ENCODE data around the gene MAD1L1. TPM values are rescaled to one million over a fixed set of nuclear protein-coding genes. Genes with fewer than 3 reads are reported as not detected.

Gene MAD1L1
- total RNA-seq, 1 donor from 2014 or later = 59.6 TPM

GRCh38 chr7:2257651-2258050 lies 24.9 kb upstream of the MAD1L1 start:
- Histone ChIP-seq H3K4me1 (no peaks in the 10 kb centered on the region), H3K9me3 (no peaks in the 10 kb centered on the region), H3K4me3 (no peak overlapping the region), H3K27ac (no peak overlapping the region), H3K27me3 (no peaks in the 10 kb centered on the region), H3K36me3 (peaks cover 12 to 23% of the 10 kb centered on the region in 2 donors)
- no peak for DNase-seq (ENCODE audit: low spot score in 2 of 2)
- no peak for TF ChIP-seq CTCF (IDR thresholded peaks at IDR 0.05)
- intact Hi-C loops (cut with DNase I) = no loop called here

DNA sequence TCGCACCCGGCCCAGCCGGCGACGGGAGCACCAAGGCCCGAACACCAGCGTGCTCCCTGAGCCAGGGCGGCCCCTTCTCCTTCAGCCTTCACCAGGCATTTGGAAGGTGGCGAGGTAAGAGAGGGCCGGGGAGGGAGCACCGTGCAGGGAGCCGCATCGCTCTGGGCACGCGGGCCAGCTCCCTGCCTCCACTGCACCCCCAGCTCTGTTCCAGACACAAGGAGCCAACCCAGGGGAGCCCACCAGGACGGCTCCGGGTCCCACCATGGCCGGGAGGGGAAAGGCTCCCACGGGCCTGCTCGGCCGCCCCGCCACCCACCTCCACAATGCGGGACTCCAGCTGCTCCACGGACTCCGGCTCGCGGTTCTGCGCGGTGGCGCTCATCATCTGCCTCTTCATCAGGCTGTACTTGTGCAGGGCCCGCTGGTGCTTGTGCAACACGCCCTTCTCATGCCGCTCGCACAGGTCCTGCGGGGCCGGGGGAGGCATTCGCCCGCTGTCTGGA lies 24.4 kb upstream of the MAD1L1 start:
- H3K4me3 ChIP-seq = no peak overlapping the region
- no peak for TF ChIP-seq CTCF (IDR thresholded peaks at IDR 0.05)
- peaks cover 12 to 23% of the 10 kb centered on the region in 2 donors for H3K36me3 ChIP-seq
- intact Hi-C loops (cut with DNase I) = no loop called here
- no peak for DNase-seq (ENCODE audit: low spot score in 2 of 2)
- H3K4me1 ChIP-seq = no peaks in the 10 kb centered on the region
- no peak overlapping the region for H3K27ac ChIP-seq
- no peaks in the 10 kb centered on the region for H3K27me3 ChIP-seq
- no peaks in the 10 kb centered on the region for H3K9me3 ChIP-seq

DNA sequence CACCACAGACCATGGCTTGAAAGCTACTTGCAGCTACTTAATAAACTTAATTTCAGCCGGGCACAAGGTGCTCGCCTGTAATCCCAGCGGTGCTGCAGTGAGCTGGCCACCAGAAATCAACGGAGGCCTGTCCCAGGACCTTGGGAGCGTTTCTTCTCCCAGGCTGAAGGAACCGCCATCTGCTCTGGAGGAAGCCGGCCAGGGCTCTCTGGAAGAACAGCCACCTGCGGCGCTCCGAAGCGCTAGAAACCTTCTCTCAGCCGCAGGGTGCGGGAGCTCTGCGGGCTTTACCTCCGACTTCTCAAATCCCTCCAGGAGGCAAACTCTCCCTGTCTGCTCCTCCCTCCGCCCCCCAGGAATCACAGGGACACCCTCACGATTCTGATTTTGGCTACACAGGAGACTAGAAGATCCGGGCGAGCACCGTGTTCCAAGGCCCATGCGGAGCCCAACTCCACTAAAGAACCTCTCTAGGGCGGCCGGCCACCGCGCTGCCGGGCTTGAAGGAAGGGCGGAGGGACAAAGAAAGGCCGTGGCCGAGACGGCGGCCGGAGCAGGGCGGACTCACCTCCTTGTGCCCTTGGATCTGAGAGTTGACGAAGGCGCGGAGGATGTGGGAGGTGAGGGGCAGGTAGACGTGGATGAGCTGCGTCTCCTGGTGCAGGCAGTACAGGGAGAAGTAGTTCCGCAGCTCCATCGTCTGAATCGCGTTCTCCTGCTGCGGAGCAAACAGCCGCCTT lies 23.7 kb upstream of the MAD1L1 start:
- H3K27ac ChIP-seq = no peak overlapping the region
- no peaks in the 10 kb centered on the region for H3K9me3 ChIP-seq
- peaks cover 12 to 23% of the 10 kb centered on the region in 2 donors for H3K36me3 ChIP-seq
- H3K27me3 ChIP-seq = no peaks in the 10 kb centered on the region
- no peaks in the 10 kb centered on the region for H3K4me1 ChIP-seq
- DNase-seq (ENCODE audit: low spot score in 2 of 2) = no peak
- no peak overlapping the region for H3K4me3 ChIP-seq
- intact Hi-C loops (cut with DNase I) = no loop called here
- no peak for TF ChIP-seq CTCF (IDR thresholded peaks at IDR 0.05)

DNA sequence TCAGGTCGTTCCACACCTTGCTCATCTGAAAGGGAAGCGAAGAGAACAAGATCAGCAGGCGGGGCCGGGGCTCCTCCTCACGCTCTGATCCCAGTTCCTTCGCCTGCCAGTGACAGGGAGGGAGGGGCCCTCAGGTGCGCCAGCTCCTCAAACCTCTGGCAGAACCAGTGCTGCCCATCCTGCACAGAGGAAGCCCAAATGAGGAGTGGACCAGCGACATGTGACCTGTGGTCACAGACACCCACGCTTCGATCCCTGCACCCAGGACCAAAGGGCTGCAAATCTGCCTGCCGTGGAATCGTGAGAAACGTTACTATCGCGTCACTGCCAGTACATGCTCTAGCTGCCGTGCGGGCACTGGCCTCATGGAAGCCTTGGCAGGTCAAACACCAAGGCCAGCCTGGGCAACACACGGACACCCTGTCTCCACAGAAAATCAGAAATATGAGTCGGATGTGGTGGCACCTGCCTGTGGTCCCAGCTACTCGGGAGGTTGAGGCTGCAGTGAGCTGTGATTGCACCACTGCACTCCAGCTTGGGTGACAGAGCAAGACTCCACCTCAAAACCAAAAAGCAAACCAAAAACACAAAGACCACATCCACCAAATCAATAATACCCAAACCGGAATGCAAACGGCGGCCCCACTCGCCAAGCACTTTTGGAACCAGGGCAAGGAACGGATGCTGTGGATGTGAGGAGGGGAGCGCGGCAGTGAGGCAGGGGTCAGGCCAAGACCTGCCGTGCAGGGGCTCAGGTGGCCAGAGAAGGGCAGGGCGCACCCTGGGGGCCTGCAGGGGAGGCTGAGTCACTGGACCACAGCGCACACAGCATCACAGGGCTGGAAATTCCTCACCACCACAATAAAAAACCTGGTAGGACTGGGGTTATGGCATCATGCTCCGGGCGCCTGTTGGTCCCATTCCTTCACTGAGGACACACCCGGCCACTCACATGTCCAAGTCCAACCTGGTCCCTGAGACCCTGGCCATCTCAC lies 22.7 kb upstream of the MAD1L1 start:
- no peak for TF ChIP-seq CTCF (IDR thresholded peaks at IDR 0.05)
- Histone ChIP-seq H3K4me3 (no peak overlapping the region), H3K9me3 (no peaks in the 10 kb centered on the region), H3K36me3 (peaks cover 12 to 23% of the 10 kb centered on the region in 2 donors), H3K27ac (no peak overlapping the region), H3K27me3 (no peaks in the 10 kb centered on the region), H3K4me1 (no peaks in the 10 kb centered on the region)
- intact Hi-C loops (cut with DNase I) = no loop called here
- DNase-seq (ENCODE audit: low spot score in 2 of 2) = no peak

DNA sequence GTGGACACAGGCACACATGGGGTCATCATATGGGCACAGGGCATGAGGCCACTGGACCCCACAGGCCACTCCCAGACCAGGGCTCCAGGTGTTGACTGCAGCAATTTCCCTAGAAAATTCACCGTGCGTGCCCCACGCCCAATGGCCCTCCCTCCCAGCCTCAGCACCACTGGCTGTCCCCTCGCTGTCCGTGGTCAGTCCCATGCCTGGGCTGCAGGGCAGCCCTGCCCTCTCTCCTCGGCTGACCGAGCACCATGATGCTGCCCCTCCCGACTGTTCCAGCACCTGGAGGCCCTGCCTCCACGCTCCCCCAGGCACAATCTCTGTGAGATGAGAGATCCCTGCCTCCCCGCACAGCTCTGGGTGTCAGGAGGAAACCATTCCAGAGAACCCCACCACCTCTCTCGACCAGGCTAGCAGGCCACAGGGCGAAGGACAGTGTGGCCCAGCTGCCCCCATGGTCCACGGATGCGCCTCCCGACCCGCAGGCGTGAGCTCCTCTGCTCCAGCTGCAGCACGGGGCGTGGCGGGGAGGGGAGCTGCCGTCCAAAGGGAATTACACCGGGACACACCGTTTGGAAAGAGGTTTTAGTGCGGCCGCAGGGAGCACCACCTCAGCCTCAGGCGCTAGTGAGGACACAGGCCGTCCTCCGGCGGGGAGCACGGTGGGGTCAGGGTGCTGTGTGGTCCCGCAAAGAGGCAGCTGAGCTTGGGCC lies 21.8 kb upstream of the MAD1L1 start:
- intact Hi-C loops (cut with DNase I) = no loop called here
- Histone ChIP-seq H3K4me3 (no peak overlapping the region), H3K9me3 (no peaks in the 10 kb centered on the region), H3K27me3 (no peaks in the 10 kb centered on the region), H3K36me3 (peaks cover 12 to 23% of the 10 kb centered on the region in 2 donors), H3K4me1 (no peaks in the 10 kb centered on the region), H3K27ac (no peak overlapping the region)
- DNase-seq (ENCODE audit: low spot score in 2 of 2) = no peak
- no peak for TF ChIP-seq CTCF (IDR thresholded peaks at IDR 0.05)

Measured in ascending aorta (tissue), 2 donors.